Hepatic stellate cell (primary cell): ENCODE results near the gene BCAS2.
"Not testable (repeated sequence)": the region's sequence is repeated elsewhere in the genome, so short reads cannot be mapped to it uniquely, and the experiment has no call there.

Source experiments
- DNase-seq: peaks from one replicate; pipeline ENCODE4 v3.0.0; 2011; ENCODE audit warnings: low spot score

BCAS2 gene

DNA sequence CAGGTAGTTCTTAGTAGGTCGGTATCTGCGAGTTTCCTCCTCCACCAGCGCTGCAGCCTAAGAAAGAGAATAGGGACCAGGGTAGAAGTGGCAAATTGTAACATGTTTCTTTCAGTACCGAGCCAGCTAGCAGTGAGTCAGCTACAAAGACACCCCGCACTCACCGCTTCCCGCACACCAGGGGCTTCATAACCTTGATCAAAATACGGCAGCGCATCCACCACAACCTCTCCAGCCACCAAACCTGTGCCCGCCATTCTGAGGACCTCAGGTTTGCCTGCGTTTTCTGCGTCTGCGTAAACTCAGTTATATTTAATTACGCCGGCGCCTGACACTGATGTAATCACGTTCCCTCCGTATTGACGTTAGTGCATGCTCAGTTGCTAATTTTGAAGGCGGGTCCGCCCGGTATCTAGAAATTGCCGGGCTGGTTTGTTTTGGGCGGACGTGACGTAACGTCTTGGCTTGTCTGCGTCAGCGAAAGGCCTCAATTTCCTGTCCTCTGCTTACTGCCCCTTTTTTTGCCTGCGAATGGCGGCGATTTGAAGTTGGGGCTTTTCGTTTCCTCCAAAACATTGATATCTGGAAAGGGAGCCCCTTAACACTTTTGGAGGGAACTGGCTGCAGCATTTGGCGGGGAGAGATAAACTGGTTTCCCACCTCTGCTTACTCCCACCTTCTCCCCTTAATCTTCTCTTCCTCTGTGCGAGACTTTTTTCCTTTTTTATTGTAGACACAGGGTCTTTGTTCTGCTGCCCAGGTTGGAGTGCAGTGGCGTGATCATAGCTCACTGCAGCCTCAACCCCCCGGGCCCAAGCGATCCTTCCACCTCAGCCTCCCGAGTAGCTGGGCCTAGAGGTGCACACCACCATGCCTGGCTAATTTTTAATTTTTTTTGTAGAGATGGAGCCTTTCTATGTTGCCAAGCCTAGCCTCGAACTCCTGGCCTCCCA is at the start of gene BCAS2:
Gene BCAS2, minus strand, starts transcription at position 281 of the 953 bp plus-strand sequence. Its CDS starts 24 bp downstream, at position 257.
- peak; percentile 84 for DNase-seq

DNA sequence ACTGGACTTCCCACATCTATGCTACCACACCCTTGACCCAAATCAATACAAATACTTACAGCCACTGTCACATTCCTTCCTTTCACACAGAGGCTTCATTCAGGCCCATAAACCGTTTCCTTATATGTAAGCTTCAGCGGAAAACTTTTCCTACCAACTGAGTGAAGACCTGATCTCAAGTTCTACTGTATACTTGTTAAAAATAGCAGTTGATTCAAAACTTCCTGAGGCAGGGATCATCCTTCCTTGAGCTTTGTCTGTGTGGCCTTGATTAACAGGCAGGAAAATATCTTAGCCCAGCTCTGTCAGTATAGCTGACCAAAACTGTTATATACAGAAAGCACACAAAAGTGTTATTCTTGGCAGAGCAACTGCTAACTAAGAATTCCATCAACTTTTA is 45.7 kb upstream of the BCAS2 start:
- no peak for DNase-seq

- DNase-seq, result no peak
Observed at GRCh38 chr1:114623364-114623763, 41.9 kb upstream of the BCAS2 start.

DNA sequence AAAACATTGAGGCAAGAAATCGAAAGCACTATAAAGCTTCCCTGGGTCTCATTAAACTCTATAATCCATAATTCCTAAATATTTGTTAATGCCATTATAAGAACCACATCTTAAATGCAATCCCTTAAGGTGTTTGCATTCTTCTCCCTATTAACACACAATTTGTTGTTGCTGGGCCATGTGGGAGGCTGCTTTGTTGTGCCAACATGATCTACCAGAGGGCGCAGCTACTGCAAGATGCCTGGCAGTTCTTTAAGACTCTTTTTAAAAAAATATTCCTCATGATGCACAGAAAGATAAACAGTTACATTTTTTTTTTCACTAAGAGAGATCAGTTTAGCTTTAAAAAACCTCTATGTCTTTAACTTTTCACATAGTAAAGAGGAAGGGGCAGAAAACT is 39.0 kb upstream of the BCAS2 start:
- no peak for DNase-seq

DNA sequence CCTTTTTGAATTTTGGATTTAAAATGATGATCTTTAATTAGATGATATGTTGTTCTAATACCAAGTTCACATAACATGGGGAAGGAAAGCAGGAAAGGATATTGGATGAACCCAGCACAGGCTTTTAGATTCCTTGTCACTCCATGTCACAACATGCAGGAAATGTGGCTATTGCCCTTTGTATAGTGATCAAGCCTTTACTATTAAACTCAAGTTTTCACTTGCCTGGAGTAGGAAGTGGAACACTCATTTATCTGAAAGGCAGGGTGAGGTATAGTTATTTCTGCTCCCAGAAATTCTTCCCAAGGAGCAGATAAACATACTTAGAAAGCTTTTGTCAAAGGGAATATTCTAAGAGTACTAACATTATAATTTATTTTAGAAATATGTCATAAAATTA is 37.2 kb upstream of the BCAS2 start:
- no peak for DNase-seq

DNA sequence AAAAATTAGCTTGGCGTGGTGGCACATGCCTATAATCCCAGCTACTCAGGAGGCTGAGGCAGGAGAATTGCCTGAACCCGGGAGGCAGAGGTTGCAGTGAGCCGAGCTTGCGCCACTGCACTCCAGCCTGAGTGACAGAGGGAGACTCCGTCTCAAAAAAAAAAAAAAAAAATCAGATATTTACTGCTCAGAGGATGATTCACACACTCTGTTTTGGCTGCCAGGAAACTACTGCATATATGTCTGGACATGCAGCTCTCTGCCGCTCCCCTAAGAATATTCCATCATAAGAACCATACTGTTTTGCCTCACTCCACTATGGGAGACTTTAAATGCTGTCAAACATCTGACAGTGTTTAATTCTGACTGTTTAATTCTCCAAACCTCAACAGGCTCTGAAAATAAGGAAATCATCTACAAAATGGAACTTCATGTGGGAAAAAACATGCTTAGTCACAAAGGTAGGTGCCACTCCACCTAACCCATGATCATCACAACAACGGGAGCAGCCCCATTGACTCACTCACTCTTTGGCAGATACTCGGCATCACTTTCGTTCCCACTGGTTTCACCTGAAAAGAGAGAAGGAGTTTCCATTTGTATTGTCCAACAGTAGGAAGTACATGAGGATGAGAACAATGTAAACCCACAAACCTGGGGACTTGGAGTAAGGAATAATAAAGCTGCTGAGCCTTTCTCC is 29.3 kb upstream of the BCAS2 start:
- DNase-seq, result no peak

- no peak for DNase-seq
Observed at GRCh38 chr1:114609826-114610225, 28.4 kb upstream of the BCAS2 start.

DNA sequence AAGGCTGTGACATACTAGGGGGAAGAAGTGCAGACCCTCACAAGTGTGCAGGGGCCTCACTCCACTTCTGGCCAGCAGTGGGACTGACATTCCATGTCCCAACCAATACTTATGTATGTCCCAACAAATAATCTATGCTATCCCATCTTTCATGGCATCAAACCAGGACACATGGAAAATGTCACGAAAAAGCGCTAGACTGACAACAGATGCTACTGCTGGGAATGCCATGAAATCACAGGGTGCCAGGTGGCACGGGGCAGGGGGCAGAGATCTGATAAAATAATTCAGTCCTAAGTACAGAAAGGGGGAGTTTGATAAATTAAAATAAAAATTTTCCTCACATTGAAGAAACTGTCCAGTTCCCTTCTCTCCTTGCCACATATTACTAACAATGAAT is 27.6 kb upstream of the BCAS2 start:
- DNase-seq, result no peak

- DNase-seq, result no peak
Observed at GRCh38 chr1:114607223-114607622, 25.8 kb upstream of the BCAS2 start.

GRCh38 chr1:114597949-114598348 is 16.5 kb upstream of the BCAS2 start:
- DNase-seq, result peak; percentile 16

DNA sequence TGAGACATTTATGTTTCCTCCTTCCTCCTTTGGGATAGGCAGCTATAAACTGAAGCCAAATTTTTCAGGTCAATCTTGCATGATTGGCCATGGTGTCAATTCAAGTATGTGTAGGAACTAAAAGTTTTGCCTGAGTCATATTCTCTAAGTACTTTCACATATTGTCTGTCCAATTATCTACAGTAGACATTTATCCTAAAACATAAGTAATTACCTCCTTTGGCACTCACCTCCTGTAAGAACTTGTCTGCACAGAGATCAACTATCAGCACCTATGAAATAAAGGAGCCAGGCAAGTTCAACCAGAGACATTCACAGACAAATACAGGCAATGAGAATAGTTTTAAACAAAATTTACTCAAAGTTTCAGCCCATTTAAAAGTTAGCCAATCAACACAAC is 14.2 kb upstream of the BCAS2 start:
- no peak for DNase-seq

DNA sequence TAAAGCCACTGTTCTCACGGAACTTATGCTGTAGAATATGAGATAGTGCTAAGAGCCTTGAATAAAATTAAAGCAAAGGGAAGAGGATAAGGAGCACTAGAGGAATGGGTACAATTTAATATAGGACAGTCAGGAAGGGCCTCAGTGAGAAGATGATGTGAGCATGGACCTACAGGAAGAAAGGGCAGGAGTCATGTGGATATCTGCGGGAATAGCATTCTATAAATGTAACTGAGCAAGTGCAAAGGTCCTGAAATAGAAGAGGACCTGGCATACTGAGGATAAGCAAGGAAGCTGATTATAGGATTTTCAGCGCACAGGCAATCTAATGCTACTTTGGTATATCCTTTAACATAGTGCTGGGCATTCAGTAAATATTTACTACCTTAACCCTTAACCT is 12.6 kb upstream of the BCAS2 start:
- DNase-seq, result no peak

- DNase-seq, result no peak
Observed at GRCh38 chr1:114589122-114589521, 7.7 kb upstream of the BCAS2 start.

- no peak for DNase-seq
Observed at GRCh38 chr1:114588196-114588689, 6.8 kb upstream of the BCAS2 start.

- DNase-seq, result no peak
Observed at GRCh38 chr1:114587203-114587991, 6.0 kb upstream of the BCAS2 start.

- no peak for DNase-seq
Observed at GRCh38 chr1:114586513-114587047, 5.2 kb upstream of the BCAS2 start.

DNA sequence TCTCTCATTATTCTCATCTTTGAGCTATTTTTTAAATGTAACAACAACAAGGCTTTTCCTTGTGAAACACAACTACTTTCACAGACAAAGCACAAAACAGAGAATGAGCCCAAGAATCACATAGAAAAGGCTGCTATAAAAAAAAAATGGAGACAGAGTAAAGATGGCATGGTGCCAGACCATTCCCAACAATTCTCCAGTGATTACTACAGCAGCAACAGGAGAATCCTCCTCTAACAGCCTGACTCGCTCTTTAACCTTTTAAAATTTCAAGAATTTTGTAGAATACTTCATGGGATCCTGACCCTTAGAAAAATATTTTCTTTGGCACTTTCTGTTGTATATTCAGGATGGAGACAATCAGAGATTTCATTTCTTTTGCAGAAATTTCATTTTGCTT is 3.8 kb upstream of the BCAS2 start:
- peak; percentile 23 for DNase-seq

DNA sequence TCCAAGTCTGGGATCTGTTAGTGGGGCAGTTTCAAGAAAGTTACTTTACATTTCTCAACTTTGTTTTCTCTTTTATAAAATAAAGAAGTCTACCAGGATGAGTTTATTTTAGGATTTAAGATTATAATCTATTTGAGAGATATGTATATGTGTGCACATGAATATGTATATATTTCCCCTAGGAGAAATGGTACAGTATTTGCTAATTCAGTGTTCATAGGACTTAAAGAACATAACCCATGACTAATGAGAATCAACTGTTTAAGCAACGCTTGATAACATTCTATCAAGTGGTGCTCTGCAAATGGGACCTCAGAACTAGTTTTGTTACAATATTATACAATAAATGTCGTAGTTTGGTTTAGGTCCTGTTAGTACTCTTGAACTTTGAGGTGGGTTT is 7.0 kb downstream of the BCAS2 start:
- DNase-seq, result no peak

- no peak for DNase-seq
Observed at GRCh38 chr1:114564141-114564540, 17.3 kb downstream of the BCAS2 start.

- DNase-seq, result not testable (repeated sequence)
Observed at GRCh38 chr1:114562978-114563510, 18.4 kb downstream of the BCAS2 start.

- no peak for DNase-seq
Observed at GRCh38 chr1:114561333-114561732, 20.1 kb downstream of the BCAS2 start.

DNA sequence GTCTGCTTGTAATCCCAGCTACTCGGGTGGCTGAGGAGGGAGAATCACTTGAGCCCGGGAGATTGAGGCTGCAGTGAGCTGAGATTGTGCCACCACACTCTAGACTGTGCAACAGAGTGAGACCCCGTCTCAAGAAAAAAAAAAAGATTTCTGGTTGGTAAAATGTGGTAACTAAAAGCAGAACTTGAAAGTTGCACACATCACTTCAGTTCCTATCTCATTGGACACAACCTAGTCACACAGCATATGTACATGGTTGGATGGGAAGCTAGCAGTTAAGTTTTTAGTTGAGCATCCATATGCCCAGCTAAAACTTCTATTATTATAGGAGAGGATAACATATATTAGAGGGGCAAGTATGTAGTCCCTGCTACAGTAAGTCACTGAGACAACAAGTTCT is 22.1 kb downstream of the BCAS2 start:
- no peak for DNase-seq
